Stimulated activated CD4-positive, alpha-beta T cell treated with anti-CD3 and anti-CD28 coated beads, Interleukin-1b, Interleukin-23, amount 100 ng/mL, for 4 hours (primary cell): ENCODE measurements around the gene PRKCE.

Experiments
- DNase-seq, 2 donors: peaks; one replicate each; pipeline ENCODE4 v3.0.0-alpha.2; 2020; ENCODE audit warnings: low read depth in 2 of 2

The PRKCE gene

GRCh38 chr2:46117994-46118393 lies 466.5 kb downstream of the PRKCE start:
- no peak for DNase-seq

- no peak for DNase-seq
These were observed 467.3 kb downstream of the PRKCE start for GRCh38 chr2:46118656-46119371.

- DNase-seq, result no peak
These were observed 468.0 kb downstream of the PRKCE start for GRCh38 chr2:46119453-46119852.

DNA sequence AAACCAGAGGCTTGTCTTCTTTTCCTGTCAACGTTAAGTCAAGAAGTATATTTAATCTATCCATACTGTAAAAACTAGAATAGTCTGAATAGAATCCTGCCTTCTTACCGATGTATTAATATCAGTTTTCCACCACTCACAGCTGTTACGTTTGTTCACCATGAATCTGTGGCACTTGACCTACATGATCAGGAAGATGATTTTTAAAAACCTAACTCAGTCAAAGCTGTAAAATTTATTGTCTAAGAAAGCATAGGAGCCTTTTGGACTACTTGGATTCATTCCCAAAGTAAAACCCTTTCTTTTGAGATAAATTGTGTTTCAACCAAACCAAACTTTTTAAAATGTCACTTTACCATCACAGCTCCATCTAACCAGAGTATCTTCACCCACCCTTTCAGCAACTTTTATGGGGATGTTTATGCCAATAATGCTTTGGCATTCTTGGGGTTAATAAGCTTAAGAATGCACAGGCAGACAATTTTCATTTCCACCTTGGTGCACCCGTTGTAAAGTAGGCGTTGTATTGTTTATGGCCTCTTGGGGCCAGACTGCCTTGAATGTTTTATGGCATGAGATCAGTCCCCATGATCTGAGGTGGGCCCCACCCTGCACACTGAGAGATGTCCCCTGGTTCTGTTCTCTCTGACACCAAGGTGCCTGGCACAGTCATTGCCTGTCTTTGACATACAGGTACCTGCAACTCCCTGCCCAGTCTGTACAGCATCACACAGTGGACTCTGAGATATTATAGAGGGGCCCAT lies 469.5 kb downstream of the PRKCE start:
- DNase-seq, result no peak

GRCh38 chr2:46122318-46122976 lies 471.0 kb downstream of the PRKCE start:
- DNase-seq, result no peak

- no peak for DNase-seq
These were observed 471.5 kb downstream of the PRKCE start for GRCh38 chr2:46123013-46123412.

GRCh38 chr2:46125798-46126197 lies 474.3 kb downstream of the PRKCE start:
- no peak for DNase-seq

- no peak for DNase-seq
These were observed 475.1 kb downstream of the PRKCE start for GRCh38 chr2:46126571-46126970.

DNA sequence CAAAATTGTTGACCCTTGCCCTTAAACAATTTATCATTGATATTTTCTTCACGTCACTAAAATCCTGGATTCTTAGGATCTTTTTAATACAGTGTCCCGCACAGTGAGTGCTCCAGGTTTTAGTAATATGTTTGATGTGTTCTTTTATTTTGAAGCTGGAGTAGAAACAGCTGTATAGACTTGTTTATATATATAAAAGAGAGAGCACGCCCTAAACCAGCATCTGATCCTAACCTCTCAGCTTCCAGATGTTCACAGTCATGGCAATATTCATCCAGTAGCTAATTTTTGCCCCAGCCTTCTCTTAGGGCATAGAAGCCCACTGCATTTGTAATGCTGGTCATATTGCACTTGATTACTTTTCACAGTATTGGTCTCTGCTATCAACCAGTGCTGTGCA lies 475.7 kb downstream of the PRKCE start:
- no peak for DNase-seq

- DNase-seq, result no peak
These were observed 479.0 kb downstream of the PRKCE start for GRCh38 chr2:46130511-46130910.

DNA sequence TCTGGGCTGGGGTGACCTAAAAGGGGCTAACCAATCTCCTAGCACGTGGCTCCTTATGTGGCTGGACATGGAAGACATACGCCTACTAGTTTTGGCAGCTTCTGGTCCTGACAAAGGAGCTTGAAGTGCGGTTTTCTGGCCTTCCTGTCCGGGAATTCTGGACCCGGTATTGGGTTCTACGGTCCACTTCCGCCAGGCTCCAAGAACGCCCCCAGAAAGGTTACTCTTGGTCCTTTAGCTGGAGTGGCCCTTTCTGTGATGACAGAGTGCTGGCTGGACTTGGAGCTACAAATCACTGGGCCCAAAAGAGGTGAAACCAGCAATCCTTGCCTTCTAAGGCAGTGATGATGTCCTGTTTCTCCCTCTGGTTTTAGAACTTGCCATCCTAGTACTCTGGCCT lies 481.5 kb downstream of the PRKCE start:
- no peak for DNase-seq

DNA sequence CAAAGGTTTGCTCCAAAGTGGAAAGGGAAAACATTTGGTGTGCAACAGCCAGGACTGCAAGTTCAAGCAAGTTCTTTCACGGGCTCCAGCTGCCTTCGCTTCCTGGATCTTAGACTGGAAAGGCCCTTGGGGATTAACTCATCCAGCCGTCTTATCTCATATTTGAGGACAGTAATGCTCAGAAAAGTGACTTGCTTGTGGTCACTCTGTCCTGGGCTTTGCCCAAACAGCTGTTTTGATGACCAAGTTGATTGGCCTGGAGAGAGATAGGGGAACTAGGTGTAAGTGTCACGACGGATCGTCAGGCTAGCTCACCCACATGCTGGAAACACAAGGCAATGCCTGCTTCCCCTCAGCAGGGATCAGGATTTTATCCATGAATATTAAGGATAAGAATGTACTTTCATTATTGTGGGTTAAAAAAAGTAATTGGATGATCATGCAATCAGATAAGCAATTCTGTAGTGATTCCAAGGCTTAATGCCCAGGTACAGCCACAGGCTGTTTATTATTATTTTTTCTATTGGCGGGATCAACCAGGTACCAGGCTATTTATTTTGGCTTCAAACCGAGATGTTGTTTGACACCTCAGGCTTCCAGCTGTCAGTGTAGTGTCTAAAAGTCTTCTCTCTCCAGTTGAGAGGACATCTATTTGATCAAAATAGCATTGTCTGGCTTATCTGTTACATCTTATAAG lies 483.2 kb downstream of the PRKCE start:
- no peak for DNase-seq

GRCh38 chr2:46135228-46135855 lies 483.9 kb downstream of the PRKCE start:
- DNase-seq, result no peak

DNA sequence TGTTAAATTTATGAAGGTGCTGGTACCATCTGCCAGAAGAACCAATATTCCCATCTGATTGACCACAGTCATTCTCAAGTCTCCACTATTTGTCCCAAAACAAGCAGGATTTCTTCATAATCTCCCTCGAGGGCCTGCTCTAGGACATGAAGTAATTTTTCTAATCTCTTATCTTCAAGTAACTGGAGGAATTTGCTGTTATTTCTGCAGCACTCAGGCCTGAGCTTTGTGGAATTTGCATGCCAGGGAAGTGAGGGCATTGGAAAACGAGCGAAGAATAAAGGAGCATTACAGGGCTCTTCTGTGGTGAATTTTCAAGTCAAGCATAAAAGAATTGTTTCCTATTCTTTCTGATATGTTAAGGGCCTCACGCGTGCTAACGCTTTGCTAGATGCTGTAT lies 484.5 kb downstream of the PRKCE start:
- no peak for DNase-seq

GRCh38 chr2:46136481-46136880 lies 485.0 kb downstream of the PRKCE start:
- DNase-seq, result no peak

GRCh38 chr2:46136953-46137352 lies 485.5 kb downstream of the PRKCE start:
- no peak for DNase-seq

GRCh38 chr2:46142546-46143428 lies 491.3 kb downstream of the PRKCE start:
- no peak for DNase-seq

GRCh38 chr2:46143429-46144132 lies 492.1 kb downstream of the PRKCE start:
- DNase-seq, result no peak

GRCh38 chr2:46144133-46144800 lies 492.8 kb downstream of the PRKCE start:
- no peak for DNase-seq

GRCh38 chr2:46145017-46145416 lies 493.5 kb downstream of the PRKCE start:
- DNase-seq, result no peak
